KMS-11 (cell line): ENCODE results near the gene MYH11.

Source experiments
- H2AFZ ChIP-seq: fragments of 200-600 bp; sonication (generic); 2 replicates; pipeline ENCODE4 v1.6.1; 2016; ENCODE audit warnings: antibody characterized with exemption, mixed run types, low read depth
- H3K27ac ChIP-seq: fragments of 200-600 bp; sonication (generic); 2 replicates; pipeline ENCODE4 v1.6.1; 2016; ENCODE audit warnings: mild to moderate bottlenecking, mixed run types
- H3K27me3 ChIP-seq: fragments of 200-600 bp; sonication (generic); 2 replicates; pipeline ENCODE4 v1.6.1; 2017; ENCODE audit warnings: mild to moderate bottlenecking, low read depth, mixed run types, moderate library complexity; ENCODE audit not compliant: insufficient read depth
- H3K36me3 ChIP-seq: fragments of 200-600 bp; sonication (generic); 2 replicates; pipeline ENCODE4 v1.6.1; 2017; ENCODE audit warnings: mild to moderate bottlenecking, mixed run types; ENCODE audit not compliant: insufficient read depth
- H3K4me1 ChIP-seq: fragments of 200-600 bp; sonication (generic); 2 replicates; pipeline ENCODE4 v1.6.1; 2016; ENCODE audit warnings: mild to moderate bottlenecking, low read depth, mixed run types; ENCODE audit not compliant: poor library complexity, severe bottlenecking
- H3K4me2 ChIP-seq: fragments of 200-600 bp; sonication (generic); 2 replicates; pipeline ENCODE4 v1.7.0; 2016; ENCODE audit warnings: mild to moderate bottlenecking, mixed run types
- H3K4me3 ChIP-seq: fragments of 200-600 bp; sonication (generic); IDR thresholded peaks from 2 replicates; pipeline ENCODE4 v1.6.1; 2017; ENCODE audit warnings: low read depth, low read length, mixed read lengths; ENCODE audit not compliant: insufficient read depth
- H3K79me2 ChIP-seq: fragments of 200-600 bp; sonication (generic); 2 replicates; pipeline ENCODE4 v1.6.1; 2016; ENCODE audit warnings: low read depth, mixed run types; ENCODE audit not compliant: insufficient read depth
- H3K9ac ChIP-seq: fragments of 200-600 bp; sonication (generic); 2 replicates; pipeline ENCODE4 v1.6.1; 2016; ENCODE audit warnings: mild to moderate bottlenecking, mixed run types
- H4K20me1 ChIP-seq: fragments of 200-600 bp; sonication (generic); 2 replicates; pipeline ENCODE4 v1.6.1; 2016; ENCODE audit warnings: mild to moderate bottlenecking, mixed run types; ENCODE audit not compliant: insufficient read depth
- CTCF ChIP-seq: fragments of 200-600 bp; sonication (generic); conservative IDR thresholded peaks from 2 replicates; pipeline ENCODE4 v1.6.1; 2017; ENCODE audit warnings: low read depth, mild to moderate bottlenecking, antibody characterized with exemption, low read length, moderate library complexity, mixed read lengths

Gene MYH11

GRCh38 chr16:15782573-15783365, 74.1 kb downstream of the MYH11 start:
- no peak for TF ChIP-seq CTCF
- no peaks in the 10 kb centered on the region for H3K4me1 ChIP-seq
- no peak overlapping the region for H3K4me2 ChIP-seq
- H3K27me3 ChIP-seq: no peaks in the 10 kb centered on the region
- no peak overlapping the region for H3K4me3 ChIP-seq
- H2AFZ ChIP-seq: no peak overlapping the region
- H3K9ac ChIP-seq: no peak overlapping the region
- no peak overlapping the region for H3K27ac ChIP-seq
- no peaks in the 10 kb centered on the region for H3K79me2 ChIP-seq
- H3K36me3 ChIP-seq: no peaks in the 10 kb centered on the region
- H4K20me1 ChIP-seq: no peaks in the 10 kb centered on the region

- no peaks in the 10 kb centered on the region for H3K4me1 ChIP-seq
- no peaks in the 10 kb centered on the region for H3K36me3 ChIP-seq
- no peak overlapping the region for H3K27ac ChIP-seq
- H3K27me3 ChIP-seq: no peaks in the 10 kb centered on the region
- H4K20me1 ChIP-seq: no peaks in the 10 kb centered on the region
- TF ChIP-seq CTCF: no peak
- H2AFZ ChIP-seq: no peak overlapping the region
- H3K4me2 ChIP-seq: no peak overlapping the region
- H3K9ac ChIP-seq: no peak overlapping the region
- H3K79me2 ChIP-seq: no peaks in the 10 kb centered on the region
- H3K4me3 ChIP-seq: no peak overlapping the region
Measured at GRCh38 chr16:15781650-15782049, 75.2 kb downstream of the MYH11 start.

- Histone ChIP-seq H3K4me3 (no peak overlapping the region), H3K4me2 (no peak overlapping the region), H3K79me2 (no peaks in the 10 kb centered on the region), H3K36me3 (no peaks in the 10 kb centered on the region), H3K27me3 (no peaks in the 10 kb centered on the region), H3K27ac (no peak overlapping the region), H2AFZ (no peak overlapping the region), H4K20me1 (no peaks in the 10 kb centered on the region), H3K4me1 (no peaks in the 10 kb centered on the region), H3K9ac (no peak overlapping the region)
- no peak for TF ChIP-seq CTCF
Measured at GRCh38 chr16:15780805-15781204, 76.0 kb downstream of the MYH11 start.

- TF ChIP-seq CTCF: no peak
- Histone ChIP-seq H3K4me1 (no peaks in the 10 kb centered on the region), H3K79me2 (no peaks in the 10 kb centered on the region), H3K36me3 (no peaks in the 10 kb centered on the region), H2AFZ (no peak overlapping the region), H4K20me1 (no peaks in the 10 kb centered on the region), H3K4me2 (no peak overlapping the region), H3K27me3 (no peaks in the 10 kb centered on the region), H3K27ac (no peak overlapping the region), H3K4me3 (no peak overlapping the region), H3K9ac (no peak overlapping the region)
Measured at GRCh38 chr16:15779664-15780351, 77.0 kb downstream of the MYH11 start.
